Measurements from ENCODE around the gene IRS2. TPM values are rescaled to one million over a fixed set of nuclear protein-coding genes. Genes with fewer than 3 reads are reported as not detected.
A peak's percentile ranks its signal among the peaks of the same experiment; 100 is the strongest.

The IRS2 gene
- total RNA-seq, 1 experiment from 2014 or later, result 5.9 TPM

GRCh38 chr13:109781384-109782065 is 4.9 kb downstream of the IRS2 start:
- no peaks in the 10 kb centered on the region for H3K9me3 ChIP-seq (ENCODE audit: control insufficient read depth, insufficient read depth, low read depth, low read length)
- CTCF ChIA-PET, result no interaction called here
- H3K4me3 ChIP-seq (ENCODE audit: low read depth in 2 of 2, low read length in 2 of 2), result peak overlapping the region; percentile 49 to 72
- no peak for ATAC-seq
- peak overlapping the region; percentile 69 for H3K27ac ChIP-seq (ENCODE audit: low read length)
- DNase-seq (ENCODE audit: low read depth, low spot score), result no peak
- BruUV-seq (replicated peaks), result no TSS peak
- POLR2A ChIA-PET, result no interaction called here
- H3K4me1 ChIP-seq (ENCODE audit: control insufficient read depth, insufficient read depth, low read length), result peaks cover 20% of the 10 kb centered on the region
- no peaks in the 10 kb centered on the region for H3K36me3 ChIP-seq (ENCODE audit: control insufficient read depth, insufficient read depth, low read length)
- no peaks in the 10 kb centered on the region for H3K27me3 ChIP-seq (ENCODE audit: control insufficient read depth, insufficient read depth, low read length)
- intact Hi-C loops (cut with micrococcal nuclease; ENCODE audit: unreplicated experiment) (loop anchor here (5.0 kb wide), 3 partner anchors 509 to 819 kb away; no protein-coding TSS in a partner anchor), in situ Hi-C loops (cut with HindIII; ENCODE audit: low pct_unique_long_range_greater_than_20kb, low sequenced_read_pairs) (no loop called here)
- TF ChIP-seq REST (IDR thresholded peaks at IDR 0.05; ENCODE audit: insufficient read depth in 1 of 2, low read depth in 2 of 2, low read length in 1 of 2) (no peak), POLR2AphosphoS5 (IDR thresholded peaks at IDR 0.05; ENCODE audit: low read depth, low read length) (no peak), SIN3A (IDR thresholded peaks at IDR 0.05; ENCODE audit: borderline replicate concordance, insufficient read depth, low read depth, low read length) (no peak), TCF7L2 (IDR thresholded peaks at IDR 0.05; ENCODE audit: low read depth, low read length) (no peak)
- TF ChIP-seq, protein P1, sequence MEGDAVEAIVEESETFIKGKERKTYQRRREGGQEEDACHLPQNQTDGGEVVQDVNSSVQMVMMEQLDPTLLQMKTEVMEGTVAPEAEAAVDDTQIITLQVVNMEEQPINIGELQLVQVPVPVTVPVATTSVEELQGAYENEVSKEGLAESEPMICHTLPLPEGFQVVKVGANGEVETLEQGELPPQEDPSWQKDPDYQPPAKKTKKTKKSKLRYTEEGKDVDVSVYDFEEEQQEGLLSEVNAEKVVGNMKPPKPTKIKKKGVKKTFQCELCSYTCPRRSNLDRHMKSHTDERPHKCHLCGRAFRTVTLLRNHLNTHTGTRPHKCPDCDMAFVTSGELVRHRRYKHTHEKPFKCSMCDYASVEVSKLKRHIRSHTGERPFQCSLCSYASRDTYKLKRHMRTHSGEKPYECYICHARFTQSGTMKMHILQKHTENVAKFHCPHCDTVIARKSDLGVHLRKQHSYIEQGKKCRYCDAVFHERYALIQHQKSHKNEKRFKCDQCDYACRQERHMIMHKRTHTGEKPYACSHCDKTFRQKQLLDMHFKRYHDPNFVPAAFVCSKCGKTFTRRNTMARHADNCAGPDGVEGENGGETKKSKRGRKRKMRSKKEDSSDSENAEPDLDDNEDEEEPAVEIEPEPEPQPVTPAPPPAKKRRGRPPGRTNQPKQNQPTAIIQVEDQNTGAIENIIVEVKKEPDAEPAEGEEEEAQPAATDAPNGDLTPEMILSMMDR (IDR thresholded peaks at IDR 0.05), result no peak

GRCh38 chr13:109780845-109781383 is 5.5 kb downstream of the IRS2 start:
- peak overlapping the region; percentile 69 for H3K27ac ChIP-seq (ENCODE audit: low read length)
- POLR2A ChIA-PET, result no interaction called here
- peak overlapping the region; percentile 49 to 72 for H3K4me3 ChIP-seq (ENCODE audit: low read depth in 2 of 2, low read length in 2 of 2)
- TF ChIP-seq POLR2AphosphoS5 (IDR thresholded peaks at IDR 0.05; ENCODE audit: low read depth, low read length) (no peak), TCF7L2 (IDR thresholded peaks at IDR 0.05; ENCODE audit: low read depth, low read length) (no peak), SIN3A (IDR thresholded peaks at IDR 0.05; ENCODE audit: borderline replicate concordance, insufficient read depth, low read depth, low read length) (no peak), REST (IDR thresholded peaks at IDR 0.05; ENCODE audit: insufficient read depth in 1 of 2, low read depth in 2 of 2, low read length in 1 of 2) (no peak)
- TF ChIP-seq, protein P1 (IDR thresholded peaks at IDR 0.05), result no peak
- H3K27me3 ChIP-seq (ENCODE audit: control insufficient read depth, insufficient read depth, low read length), result no peaks in the 10 kb centered on the region
- DNase-seq (ENCODE audit: low read depth, low spot score) (no peak), ATAC-seq (no peak)
- no peaks in the 10 kb centered on the region for H3K9me3 ChIP-seq (ENCODE audit: control insufficient read depth, insufficient read depth, low read depth, low read length)
- H3K4me1 ChIP-seq (ENCODE audit: control insufficient read depth, insufficient read depth, low read length), result peaks cover 20% of the 10 kb centered on the region
- BruUV-seq (replicated peaks), result no TSS peak
- in situ Hi-C loops (cut with HindIII; ENCODE audit: low pct_unique_long_range_greater_than_20kb, low sequenced_read_pairs) (no loop called here), intact Hi-C loops (cut with micrococcal nuclease; ENCODE audit: unreplicated experiment) (loop anchor here (5.0 kb wide), 3 partner anchors 509 to 819 kb away; no protein-coding TSS in a partner anchor)
- no peaks in the 10 kb centered on the region for H3K36me3 ChIP-seq (ENCODE audit: control insufficient read depth, insufficient read depth, low read length)
- CTCF ChIA-PET, result no interaction called here
